IMR-90 (cell line): ENCODE results near the gene PYY. TPM values are rescaled to one million over a fixed set of nuclear protein-coding genes. Genes with fewer than 3 reads are reported as not detected.

Experiments
- ATAC-seq: fragments of 200-7000 bp; cut with Tn5 transposase; 2 replicates; pipeline ENCODE4 v1.9.1; 2020; ENCODE audit warnings: low read depth, mild to moderate bottlenecking, moderate library complexity
- BruUV-seq: library from RNA; stranded (reverse); fragments of 400-500 nt; replicated peaks from 2 replicates; lab custom pipeline; 2021; lab: Mats Ljungman, UMichigan
- CTCF ChIA-PET: fragments of 300-600 bp; formaldehyde crosslinking; extraction: SDS; loops from one replicate; lab custom pipeline; 2021; ENCODE audit warnings: antibody characterized with exemption; lab: Yijun Ruan, JAX
- POLR2A ChIA-PET: fragments of 300-600 bp; sonication (Branson Sonifier 250); formaldehyde crosslinking; loops from one replicate; lab custom pipeline; 2022; ENCODE audit warnings: antibody characterized with exemption; ENCODE audit not compliant: unreplicated experiment; lab: Charles Lee
- DNase-seq: peaks from one replicate; pipeline ENCODE4 v3.0.0; 2013
- H2AFZ ChIP-seq: replicated peaks from 2 replicates; pipeline ENCODE3; 2013; ENCODE audit warnings: low read length, mild to moderate bottlenecking; ENCODE audit not compliant: poor library complexity
- H2AK5ac ChIP-seq: 2 replicates; pipeline ENCODE4 v1.6.1; 2013; ENCODE audit warnings: low read depth, low read length, inconsistent platforms
- H2AK9ac ChIP-seq: replicated peaks from 2 replicates; pipeline ENCODE3; 2013; ENCODE audit warnings: mild to moderate bottlenecking, low read depth, low read length, moderate library complexity; ENCODE audit not compliant: poor library complexity
- H2BK120ac ChIP-seq: 2 replicates; pipeline ENCODE4 v1.6.1; 2013; ENCODE audit warnings: low read depth, low read length, inconsistent platforms
- H2BK15ac ChIP-seq: 3 replicates; pipeline ENCODE4 v1.6.1; 2013; ENCODE audit warnings: low read depth, low read length, inconsistent platforms
- H2BK20ac ChIP-seq: 2 replicates; pipeline ENCODE4 v1.6.1; 2013; ENCODE audit warnings: low read depth, mild to moderate bottlenecking, inconsistent platforms, low read length, moderate library complexity
- H2BK5ac ChIP-seq: 2 replicates; pipeline ENCODE4 v1.6.1; 2013; ENCODE audit warnings: mild to moderate bottlenecking, low read depth, low read length, inconsistent platforms; ENCODE audit not compliant: poor library complexity, severe bottlenecking
- H3K14ac ChIP-seq: replicated peaks from 2 replicates; pipeline ENCODE4 v1.6.1; 2013; ENCODE audit warnings: low read depth, low read length, inconsistent platforms
- H3K18ac ChIP-seq: 2 replicates; pipeline ENCODE4 v1.6.1; 2013; ENCODE audit warnings: low read depth, low read length, control low read depth
- H3K23ac ChIP-seq: 2 replicates; pipeline ENCODE4 v1.6.1; 2013; ENCODE audit warnings: low read depth, low read length, inconsistent platforms
- H3K27ac ChIP-seq: 2 replicates; pipeline ENCODE4 v1.5.1; 2013; ENCODE audit warnings: mild to moderate bottlenecking, control low read depth, low read length; ENCODE audit not compliant: insufficient read depth
- H3K27me3 ChIP-seq: 2 replicates; pipeline ENCODE4 v1.6.1; 2013; ENCODE audit warnings: low read length; ENCODE audit not compliant: control insufficient read depth, insufficient read depth
- H3K36me3 ChIP-seq: 2 replicates; pipeline ENCODE4 v1.6.1; 2013; ENCODE audit warnings: low read length, mixed read lengths; ENCODE audit not compliant: control insufficient read depth, insufficient read depth
- H3K4ac ChIP-seq: 2 replicates; pipeline ENCODE4 v1.6.1; 2013; ENCODE audit warnings: low read depth, low read length, inconsistent platforms
- H3K4me1 ChIP-seq: 2 replicates; pipeline ENCODE4 v1.6.1; 2013; ENCODE audit warnings: low read length, mixed read lengths; ENCODE audit not compliant: control insufficient read depth, insufficient read depth
- H3K4me2 ChIP-seq: 2 replicates; pipeline ENCODE4 v1.6.1; 2013; ENCODE audit warnings: low read depth, mild to moderate bottlenecking, control low read depth, low read length, moderate library complexity
- H3K4me3 ChIP-seq: 2 replicates; pipeline ENCODE4 v1.5.1; 2013; ENCODE audit warnings: low read depth, mild to moderate bottlenecking, control low read depth, low read length, moderate library complexity; ENCODE audit not compliant: insufficient read depth
- H3K56ac ChIP-seq: 2 replicates; pipeline ENCODE4 v1.6.1; 2013; ENCODE audit warnings: low read length, inconsistent platforms; ENCODE audit not compliant: insufficient read depth; ENCODE audit errors: extremely low read depth
- H3K79me1 ChIP-seq, 2 experiments: 2 replicates each; pipeline ENCODE4 v1.6.1; 2013; ENCODE audit warnings: low read length in 2 of 2, inconsistent platforms in 1 of 2, low read depth in 1 of 2
- H3K9ac ChIP-seq: 2 replicates; pipeline ENCODE4 v1.6.1; 2013; ENCODE audit warnings: low read depth, low read length, control low read depth
- H3K9me1 ChIP-seq: 2 replicates; pipeline ENCODE4 v1.6.1; 2013; ENCODE audit warnings: low read length, inconsistent platforms; ENCODE audit not compliant: insufficient read depth
- H3K9me3 ChIP-seq: 2 replicates; pipeline ENCODE4 v1.6.1; 2013; ENCODE audit warnings: low read length; ENCODE audit not compliant: control insufficient read depth, insufficient read depth
- H4K20me1 ChIP-seq: 2 replicates; pipeline ENCODE4 v1.6.1; 2013; ENCODE audit warnings: low read length, inconsistent platforms; ENCODE audit not compliant: insufficient read depth
- H4K5ac ChIP-seq: 2 replicates; pipeline ENCODE4 v1.6.1; 2013; ENCODE audit warnings: mild to moderate bottlenecking, low read depth, low read length, control low read depth
- H4K8ac ChIP-seq, 2 experiments: 2 replicates each; pipeline ENCODE4 v1.6.1; 2013; ENCODE audit warnings: low read depth in 2 of 2, low read length in 2 of 2, control low read depth in 1 of 2, inconsistent platforms in 1 of 2
- H4K91ac ChIP-seq: 2 replicates; pipeline ENCODE4 v1.6.1; 2013; ENCODE audit warnings: low read depth, low read length, inconsistent platforms; ENCODE audit not compliant: insufficient read depth
- BHLHE40 ChIP-seq: fragments of 150-350 bp; IDR thresholded peaks from 2 replicates; pipeline ENCODE4 v1.6.1; 2016; ENCODE audit warnings: mild to moderate bottlenecking, low read depth, low read length
- CEBPB ChIP-seq: IDR thresholded peaks from 2 replicates; pipeline ENCODE4 v1.6.1; 2012; ENCODE audit warnings: low read depth, low read length, improper control_type of control experiment
- CHD1 ChIP-seq: IDR thresholded peaks from 2 replicates; pipeline ENCODE4 v1.6.1; 2012; ENCODE audit warnings: low read depth, low read length, improper control_type of control experiment
- CTCF ChIP-seq: conservative IDR thresholded peaks from 2 replicates; pipeline ENCODE4 v1.5.1; 2012; ENCODE audit warnings: mild to moderate bottlenecking, low read depth, low read length, improper control_type of control experiment
- ELK1 ChIP-seq: fragments of 150-350 bp; IDR thresholded peaks from 2 replicates; pipeline ENCODE4 v1.6.1; 2016; ENCODE audit warnings: low read depth, mild to moderate bottlenecking, low read length, moderate library complexity, borderline replicate concordance
- FOS ChIP-seq: fragments of 150-350 bp; IDR thresholded peaks from 2 replicates; pipeline ENCODE4 v1.6.1; 2016; ENCODE audit warnings: low read depth, low read length
- MAFK ChIP-seq: IDR thresholded peaks from 2 replicates; pipeline ENCODE4 v1.6.1; 2012; ENCODE audit warnings: low read depth, low read length, improper control_type of control experiment
- MAZ ChIP-seq: IDR thresholded peaks from 2 replicates; pipeline ENCODE4 v1.6.1; 2012; ENCODE audit warnings: low read depth, mild to moderate bottlenecking, low read length, improper control_type of control experiment, moderate library complexity, borderline replicate concordance
- MXI1 ChIP-seq: IDR thresholded peaks from 2 replicates; pipeline ENCODE4 v1.6.1; 2012; ENCODE audit warnings: low read depth, mild to moderate bottlenecking, low read length, moderate library complexity, borderline replicate concordance
- NFE2L2 ChIP-seq: fragments of 150-350 bp; IDR thresholded peaks from 2 replicates; pipeline ENCODE4 v1.6.1; 2016; ENCODE audit warnings: low read depth, mild to moderate bottlenecking, low read length
- POLR2A ChIP-seq: IDR thresholded peaks from 2 replicates; pipeline ENCODE4 v1.6.1; 2012; ENCODE audit warnings: mild to moderate bottlenecking, low read depth, low read length
- RAD21 ChIP-seq: IDR thresholded peaks from 2 replicates; pipeline ENCODE4 v1.6.1; 2012; ENCODE audit warnings: low read length, improper control_type of control experiment
- RCOR1 ChIP-seq: IDR thresholded peaks from 2 replicates; pipeline ENCODE4 v1.6.1; 2012; ENCODE audit warnings: mild to moderate bottlenecking, low read length, improper control_type of control experiment; ENCODE audit not compliant: insufficient replicate concordance
- RFX5 ChIP-seq: IDR thresholded peaks from 2 replicates; pipeline ENCODE4 v1.8.0; 2012; ENCODE audit warnings: low read depth, mild to moderate bottlenecking, low read length, moderate library complexity
- SMC3 ChIP-seq: fragments of 150-350 bp; IDR thresholded peaks from 2 replicates; pipeline ENCODE4 v1.6.1; 2016; ENCODE audit warnings: low read depth, mild to moderate bottlenecking, antibody characterized with exemption, low read length, moderate library complexity
- USF2 ChIP-seq: fragments of 150-350 bp; IDR thresholded peaks from 2 replicates; pipeline ENCODE4 v1.6.1; 2017; ENCODE audit warnings: mild to moderate bottlenecking, antibody characterized with exemption, low read length, low read depth
- WGBS, 2 experiments: methylation state at CpG; one replicate each; pipeline versions ENCODE4 v1.1.5 to v1.1.7; 2013; ENCODE audit warnings: missing lambda C conversion rate in 2 of 2; ENCODE audit not compliant: insufficient read length in 1 of 2; ENCODE audit errors: extremely low coverage in 2 of 2; 5-methylcytosine and 5-hydroxymethylcytosine counted together
- dilution Hi-C: fragments of 300-500 bp; cut with HindIII; formaldehyde crosslinking; loops from one replicate; pipeline ENCODE4 v1.14.3; 2018; ENCODE audit warnings: low sequenced_read_pairs; ENCODE audit not compliant: unreplicated experiment
- in situ Hi-C: fragments of 300-500 bp; cut with MboI; formaldehyde crosslinking; loops from 3 replicates; pipeline ENCODE4 v1.14.3; 2019; ENCODE audit warnings: low sequenced_read_pairs, inconsistent platforms, mixed read lengths
- intact Hi-C: fragments of 100-400 bp; cut with micrococcal nuclease; formaldehyde crosslinking; loops from 2 replicates; pipeline ENCODE4 v1.10.0; 2022
- polyA plus RNA-seq, 3 experiments: library from polyadenylated mRNA; depleted of rRNA; stranded (reverse); fragments of >200 nt; gene quantifications; 2 replicates each; pipeline ENCODE4 v1.2.3, GENCODE V29; 2012; ENCODE audit warnings: low replicate concordance in 1 of 3
- total RNA-seq: library from RNA; depleted of rRNA; stranded (reverse); fragments of >200 nt; gene quantifications from 2 replicates; pipeline ENCODE4 v1.2.3, GENCODE V29; 2012

The PYY gene
- total and polyA plus RNA-seq, 2 of the 4 experiments (the other 2 are of a cell fraction): not detected

GRCh38 chr17:43913584-43913983, 40.2 kb downstream of the PYY start:
- Histone ChIP-seq H3K4me3 (no peak overlapping the region), H3K9me1 (peaks cover 3% of the 10 kb centered on the region; the same call in 1 of the 2 replicates), H2BK20ac (no peak overlapping the region), H3K9me3 (no peaks in the 10 kb centered on the region), H2BK120ac (no peak overlapping the region), H3K9ac (no peak overlapping the region), H3K79me1 (no peaks in the 10 kb centered on the region), H3K14ac (no peak overlapping the region), H3K27ac (no peak overlapping the region), H3K56ac (no peak overlapping the region), H3K36me3 (no peaks in the 10 kb centered on the region), H3K27me3 (peaks cover 57% of the 10 kb centered on the region), H3K4me1 (no peaks in the 10 kb centered on the region), H4K20me1 (no peaks in the 10 kb centered on the region), H3K4me2 (no peak overlapping the region), H2BK5ac (no peak overlapping the region), H4K91ac (no peak overlapping the region), H3K4ac (no peak overlapping the region), H4K5ac (no peak overlapping the region), H2AFZ (no peak overlapping the region), H3K23ac (no peak overlapping the region), H2BK15ac (no peak overlapping the region), H2AK5ac (no peak overlapping the region), H3K18ac (no peak overlapping the region), H4K8ac (no peak overlapping the region), H2AK9ac (no peak overlapping the region)
- in situ Hi-C loops (no loop called here), intact Hi-C loops (no loop called here), dilution Hi-C loops (no loop called here)
- no peak for TF ChIP-seq USF2
- no peak for TF ChIP-seq RAD21
- TF ChIP-seq RCOR1: no peak
- TF ChIP-seq SMC3: no peak
- no peak for TF ChIP-seq CHD1
- TF ChIP-seq FOS: no peak
- TF ChIP-seq RFX5: no peak
- no peak for TF ChIP-seq MAZ
- no peak for TF ChIP-seq NFE2L2
- TF ChIP-seq CTCF: no peak
- no peak for TF ChIP-seq MXI1
- TF ChIP-seq ELK1: no peak
- TF ChIP-seq POLR2A: no peak
- TF ChIP-seq CEBPB: no peak
- no peak for TF ChIP-seq BHLHE40
- no peak for TF ChIP-seq MAFK
- DNase-seq (no peak), ATAC-seq (no peak)
- POLR2A ChIA-PET: no interaction called here
- 14% methylated on average over 1 of the region's 6 CpGs; no CpG with 5 or more reads in 1 of the 2 experiments for WGBS, 2 experiments
- no TSS peak for BruUV-seq
- CTCF ChIA-PET: no interaction called here
